Cardiac septum (tissue), 1 donor: ENCODE data around the gene TENM4. TPM values are rescaled to one million over a fixed set of nuclear protein-coding genes. Genes with fewer than 3 reads are reported as not detected.

Experiments used
- DNase-seq: peaks from one replicate; pipeline ENCODE4 v3.0.0-alpha.2; 2020; ENCODE audit warnings: low spot score
- intact Hi-C: fragments of 100-400 bp; cut with DNase I; formaldehyde crosslinking; loops from one replicate; pipeline ENCODE4 v1.14.0; 2022
- total RNA-seq: library from RNA; stranded (reverse); fragmentation: NEBNext Ultra II Directional; extraction: Animal tissue kit (Norgen Biotek cat#: 25700); gene quantifications from one replicate; pipeline ENCODE4 v1.2.1, GENCODE V29; 2021
- donor health status: DM: no; HTN: no; CAD: no.

Gene TENM4
- total RNA-seq, 1 donor from 2014 or later = 3.4 TPM

DNA sequence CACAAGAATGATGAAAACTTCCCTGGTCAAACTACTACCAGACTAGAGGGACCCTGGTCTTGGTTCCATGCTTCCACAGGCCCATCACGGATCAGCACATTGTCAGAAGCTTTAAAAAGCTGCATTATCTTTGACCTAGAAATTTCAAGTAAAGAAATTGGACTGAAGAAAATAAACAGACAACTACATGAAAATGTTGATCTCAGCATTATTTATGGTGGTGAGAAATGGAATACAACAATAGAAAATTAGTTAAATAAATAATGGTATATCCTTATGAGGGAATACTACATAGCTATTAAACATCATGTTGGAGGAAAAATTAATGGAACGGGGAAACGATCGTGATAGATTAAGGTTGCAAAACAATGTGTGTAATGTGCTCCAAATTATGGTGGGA is 13.7 kb downstream of the TENM4 start:
- intact Hi-C loops = no loop called here
- no peak for DNase-seq

- no peak for DNase-seq
- intact Hi-C loops = no loop called here
These were observed 15.4 kb downstream of the TENM4 start for GRCh38 chr11:79425463-79425862.

GRCh38 chr11:79423736-79424135 is 17.1 kb downstream of the TENM4 start:
- intact Hi-C loops = no loop called here
- DNase-seq = no peak

DNA sequence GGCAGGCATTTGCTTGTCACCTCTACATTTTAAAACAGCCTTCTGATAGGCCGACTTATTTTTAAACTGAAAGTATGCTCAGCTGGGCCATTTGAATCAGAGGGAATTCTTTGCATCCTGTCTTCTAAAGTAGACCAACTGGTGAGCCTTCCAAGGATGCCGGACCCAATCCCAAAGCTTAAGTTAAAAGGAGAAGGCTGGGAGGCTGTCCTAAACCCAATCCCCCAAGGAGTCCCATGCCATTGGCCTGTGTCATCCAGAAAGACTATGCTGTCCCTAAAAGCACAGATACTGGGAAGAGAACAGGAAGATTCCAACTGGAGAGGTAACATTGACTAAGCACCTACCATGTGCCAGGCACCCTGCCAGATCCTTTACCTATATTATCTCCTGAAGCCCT is 18.0 kb downstream of the TENM4 start:
- intact Hi-C loops = no loop called here
- DNase-seq = no peak

GRCh38 chr11:79421820-79422219 is 19.0 kb downstream of the TENM4 start:
- intact Hi-C loops = no loop called here
- DNase-seq = no peak

- no peak for DNase-seq
- intact Hi-C loops = no loop called here
These were observed 21.7 kb downstream of the TENM4 start for GRCh38 chr11:79419120-79419519.

GRCh38 chr11:79418241-79418640 is 22.6 kb downstream of the TENM4 start:
- DNase-seq = no peak
- intact Hi-C loops = no loop called here

- intact Hi-C loops = no loop called here
- no peak for DNase-seq
These were observed 23.5 kb downstream of the TENM4 start for GRCh38 chr11:79417069-79417920.

DNA sequence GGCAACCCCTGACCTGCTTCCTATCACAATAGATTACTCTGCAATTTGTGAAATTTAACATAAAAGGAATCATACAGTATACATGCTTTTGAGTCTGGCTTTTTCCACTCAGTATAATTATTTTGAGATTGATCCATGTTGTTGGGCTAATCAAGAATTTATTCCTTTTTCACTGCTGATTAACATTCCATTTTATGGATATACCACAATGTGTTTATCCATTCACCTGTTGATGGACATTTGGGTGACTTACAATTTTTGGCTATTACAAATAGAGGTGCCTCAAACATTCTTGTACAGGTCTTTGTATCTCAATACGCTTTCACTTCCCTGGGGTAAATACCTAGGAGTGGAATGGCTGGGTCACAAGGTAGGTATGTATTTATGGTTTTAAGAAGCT is 24.9 kb downstream of the TENM4 start:
- intact Hi-C loops = no loop called here
- DNase-seq = no peak

DNA sequence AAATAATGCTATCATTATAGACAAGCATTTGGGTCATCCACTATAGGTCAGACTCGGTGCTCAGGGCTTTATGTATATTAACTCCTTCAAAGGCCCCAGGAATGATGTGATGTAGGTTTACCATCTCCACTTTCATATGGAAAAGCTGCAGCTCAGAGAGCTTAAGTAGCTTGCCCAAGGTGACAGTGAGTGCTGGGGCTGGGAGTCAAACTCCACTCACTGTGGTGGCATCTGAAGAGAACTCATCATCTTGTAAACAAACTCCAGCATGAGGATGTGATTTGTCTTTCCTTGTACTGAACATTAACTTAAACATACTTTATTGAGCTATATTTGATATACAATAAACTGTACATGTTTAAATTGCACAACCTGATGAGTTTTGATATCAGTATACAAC is 25.4 kb downstream of the TENM4 start:
- intact Hi-C loops = no loop called here
- DNase-seq = no peak

DNA sequence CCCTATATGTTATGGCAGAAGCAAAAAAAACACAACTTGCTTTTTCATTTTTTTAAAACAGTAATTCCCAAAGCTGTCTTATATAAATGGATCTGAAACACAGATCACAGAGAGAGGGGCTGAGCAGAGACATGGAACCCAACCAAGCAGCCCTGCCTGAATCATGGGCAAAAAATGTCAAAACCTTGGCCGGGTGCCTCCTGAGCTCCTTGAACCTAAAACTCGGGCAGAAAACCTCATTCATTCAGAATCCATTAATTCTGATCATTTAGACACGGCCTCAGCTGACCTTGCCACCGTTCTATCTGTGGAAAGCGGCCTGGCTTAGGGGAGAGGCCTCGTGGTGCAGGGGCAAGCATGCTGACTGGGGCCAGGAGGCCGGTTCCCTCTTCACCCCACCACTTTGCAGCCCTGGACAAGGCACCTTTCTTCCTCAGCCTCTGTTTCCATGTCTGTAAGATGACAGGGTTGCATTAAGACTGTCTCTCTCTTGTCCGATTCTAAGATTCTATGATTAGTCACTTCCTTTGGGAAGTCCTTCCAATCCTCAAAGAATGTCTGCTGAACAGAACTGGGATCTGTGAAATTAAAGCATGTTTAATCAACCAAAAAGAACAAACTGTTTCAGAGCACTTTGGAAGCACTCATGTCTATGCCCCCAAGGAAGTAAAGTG is 26.0 kb downstream of the TENM4 start:
- intact Hi-C loops = no loop called here
- DNase-seq = no peak

DNA sequence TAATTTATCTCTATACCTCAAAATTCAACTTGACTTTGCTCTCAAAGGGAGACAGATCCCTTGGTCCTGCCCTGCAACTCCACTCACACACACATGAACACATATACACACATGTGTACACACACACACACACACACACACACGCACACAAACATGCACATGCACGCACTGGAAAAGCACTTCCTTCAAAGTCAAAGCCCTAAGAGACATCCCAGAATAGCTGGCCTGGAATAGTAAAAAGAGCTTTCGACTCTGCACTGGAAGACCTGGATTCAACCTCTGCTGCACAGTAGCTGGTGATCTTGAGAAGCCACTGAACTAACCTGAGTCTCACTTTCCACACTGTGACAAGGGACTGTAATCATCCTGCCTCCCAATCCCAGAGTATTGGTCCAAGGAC is 26.8 kb downstream of the TENM4 start:
- intact Hi-C loops = no loop called here
- no peak for DNase-seq

GRCh38 chr11:79413268-79413667 is 27.6 kb downstream of the TENM4 start:
- DNase-seq = peak; percentile 85
- intact Hi-C loops = no loop called here

- intact Hi-C loops = no loop called here
These were observed 28.1 kb downstream of the TENM4 start for GRCh38 chr11:79412761-79413160.

DNA sequence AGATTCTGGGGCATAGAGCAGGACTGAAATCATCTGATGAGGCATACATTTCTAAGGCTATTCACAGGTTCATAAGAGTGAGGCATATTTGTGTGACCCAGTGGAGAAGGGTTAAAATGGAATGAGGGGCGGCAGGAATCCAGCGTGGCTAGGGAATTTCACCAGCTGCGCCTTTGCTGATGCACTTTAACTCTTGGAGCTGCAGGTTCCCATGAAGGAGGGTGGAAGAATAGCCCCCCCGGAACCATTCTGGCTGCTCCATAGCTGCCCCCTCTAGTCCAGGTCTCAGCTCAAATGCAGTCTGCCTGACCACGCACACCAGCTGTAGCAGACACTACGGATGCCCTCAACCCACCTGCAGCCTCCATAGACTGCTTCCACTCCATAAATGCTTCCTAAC is 31.5 kb downstream of the TENM4 start:
- intact Hi-C loops = no loop called here
- no peak for DNase-seq

More at GRCh38 chr11:79412761-79413160, 28.1 kb downstream of the TENM4 start:
- DNase-seq = no peak

DNA sequence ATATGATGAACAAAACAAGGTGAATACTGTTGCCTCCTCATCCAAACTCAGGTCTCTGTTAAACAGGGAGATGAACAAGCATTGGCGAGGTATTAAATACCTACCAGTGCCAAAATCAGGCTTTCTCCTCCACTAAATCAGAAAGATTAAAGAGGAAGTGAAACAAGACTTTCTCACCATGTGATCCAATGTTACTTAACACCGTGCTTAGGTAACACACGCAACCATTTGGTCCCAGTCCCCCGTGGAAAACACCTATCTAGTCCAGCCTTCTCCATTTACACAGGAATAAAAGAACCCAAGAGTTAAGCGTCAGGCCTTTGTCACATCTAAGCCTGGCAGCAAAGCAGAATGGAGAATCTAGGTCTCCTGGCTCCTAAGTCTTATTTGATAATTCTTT is 34.5 kb downstream of the TENM4 start:
- no peak for DNase-seq
- intact Hi-C loops = no loop called here

DNA sequence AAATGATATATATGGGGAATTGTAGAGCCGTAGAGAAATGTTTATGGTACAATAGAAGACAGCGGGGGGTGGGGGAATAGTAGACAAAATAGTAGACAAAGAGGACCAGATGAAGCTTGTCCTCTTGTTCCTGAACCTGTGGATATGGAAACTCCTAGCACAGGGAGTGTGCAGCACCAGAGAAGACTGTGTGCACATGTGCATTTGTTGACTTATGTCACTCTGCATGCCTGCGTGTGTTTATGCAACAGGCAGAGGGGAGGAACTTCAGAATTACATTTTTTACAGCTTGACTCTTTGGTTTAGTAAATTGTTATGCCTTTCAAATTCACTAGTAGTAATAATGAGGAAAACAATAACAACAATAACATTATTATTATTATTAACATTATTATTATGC is 36.0 kb downstream of the TENM4 start:
- DNase-seq = no peak

GRCh38 chr11:79404325-79404724 is 36.5 kb downstream of the TENM4 start:
- DNase-seq = no peak
- intact Hi-C loops = no loop called here

More for the DNA sequence above, 36.0 kb downstream of the TENM4 start:
- intact Hi-C loops = no loop called here

DNA sequence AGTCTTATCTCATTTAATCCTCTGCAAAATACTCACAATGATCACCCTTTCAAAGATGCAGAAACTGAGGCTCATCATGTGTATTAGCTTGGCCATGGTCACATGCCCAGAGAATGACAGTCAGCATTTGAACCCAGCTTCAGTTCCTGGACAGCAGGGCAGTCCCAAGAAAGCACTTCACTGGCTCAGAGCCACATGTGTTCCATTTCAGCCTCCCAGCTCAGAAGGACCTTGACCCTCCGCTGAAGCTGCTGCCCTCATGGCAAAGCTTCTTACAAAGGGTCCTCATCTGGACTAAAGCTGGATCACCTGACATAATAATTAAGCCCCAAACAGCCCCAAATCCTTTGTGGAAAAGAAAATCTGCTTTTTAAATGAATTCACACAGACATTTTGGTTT is 37.0 kb downstream of the TENM4 start:
- DNase-seq = no peak
- intact Hi-C loops = no loop called here

DNA sequence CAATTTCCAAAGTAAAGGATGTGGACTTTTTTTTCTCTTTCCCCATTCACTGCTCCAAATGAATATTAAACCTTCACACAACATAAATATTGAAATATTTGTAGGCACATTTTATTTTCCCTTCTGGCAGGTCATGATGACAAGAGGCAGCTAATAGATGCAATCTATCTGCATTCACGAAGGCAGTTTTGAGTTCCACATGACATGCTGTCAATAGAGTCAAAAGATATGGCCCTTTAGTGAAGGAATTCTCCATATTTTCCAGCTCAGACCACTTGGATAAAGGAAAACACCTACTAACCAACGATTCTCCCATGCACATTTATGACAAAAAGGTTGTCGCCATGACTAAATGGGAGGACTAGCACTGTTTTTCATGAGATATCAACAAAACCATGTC is 37.9 kb downstream of the TENM4 start:
- DNase-seq = no peak
- intact Hi-C loops = no loop called here

- no peak for DNase-seq
- intact Hi-C loops = no loop called here
These were observed 40.0 kb downstream of the TENM4 start for GRCh38 chr11:79400717-79401330.
